SK-N-DZ (cell line): Measurements from ENCODE around the gene ADSS1.

Source experiments
- DNase-seq: peaks from one replicate; pipeline ENCODE4 v3.0.0-alpha.2; 2015; ENCODE audit warnings: low spot score

ADSS1 gene

GRCh38 chr14:104781271-104782077, 57.4 kb downstream of the ADSS1 start:
- no peak for DNase-seq

- DNase-seq: no peak
Observed at GRCh38 chr14:104782086-104782807, 58.2 kb downstream of the ADSS1 start.

DNA sequence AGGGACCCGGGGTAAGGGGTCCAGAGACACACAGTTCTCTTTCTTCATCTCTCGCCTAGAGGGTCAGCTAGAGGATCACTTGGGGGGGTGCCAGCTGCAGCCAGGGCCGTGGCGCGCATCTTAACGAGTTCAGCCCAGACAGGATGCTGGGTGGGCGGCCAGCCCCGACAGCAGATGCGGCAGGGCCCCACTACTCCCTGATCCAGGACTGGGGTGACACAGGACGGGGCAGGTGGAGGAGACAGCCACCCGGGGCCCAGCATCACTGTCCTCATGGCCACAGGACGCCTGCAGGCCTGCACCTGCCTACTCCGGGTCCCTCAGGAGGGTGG, 58.7 kb downstream of the ADSS1 start:
- DNase-seq: no peak

DNA sequence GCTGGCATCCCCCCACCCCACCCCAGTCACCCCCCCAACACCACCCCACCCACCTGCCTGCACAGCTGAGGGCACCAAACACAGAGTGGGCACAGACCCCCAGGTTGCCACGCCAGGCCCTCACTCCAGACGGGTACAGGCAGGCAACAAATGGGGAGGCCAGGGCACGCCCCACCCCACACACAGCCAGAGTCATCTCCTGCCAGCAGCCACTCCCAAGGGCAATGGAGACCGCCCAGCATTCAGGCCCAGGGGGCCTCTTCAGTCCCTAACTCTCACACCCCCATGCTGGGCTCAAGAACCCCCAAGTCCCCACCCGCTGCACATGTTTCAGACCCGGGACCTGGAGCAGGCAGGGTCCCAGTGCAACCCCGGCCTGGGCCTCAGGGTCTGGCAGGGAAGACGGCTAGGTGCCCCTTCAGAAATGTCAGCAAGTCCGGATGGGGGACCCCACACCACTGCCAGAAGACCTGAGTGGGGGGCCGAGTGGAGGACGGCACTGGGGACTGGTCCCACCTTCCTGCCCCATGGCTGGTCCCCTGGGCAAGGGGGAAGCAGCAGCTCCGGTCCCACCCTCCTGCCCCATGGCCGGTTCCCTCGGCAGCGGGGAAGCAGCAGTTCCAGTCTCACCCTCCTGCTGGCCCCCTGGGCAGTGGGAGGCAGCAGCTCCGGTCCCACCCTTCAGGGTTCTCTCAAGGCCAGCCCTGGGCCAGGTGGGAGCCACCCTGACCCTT, 59.6 kb downstream of the ADSS1 start:
- DNase-seq: no peak

- no peak for DNase-seq
Observed at GRCh38 chr14:104784218-104784568, 60.2 kb downstream of the ADSS1 start.

DNA sequence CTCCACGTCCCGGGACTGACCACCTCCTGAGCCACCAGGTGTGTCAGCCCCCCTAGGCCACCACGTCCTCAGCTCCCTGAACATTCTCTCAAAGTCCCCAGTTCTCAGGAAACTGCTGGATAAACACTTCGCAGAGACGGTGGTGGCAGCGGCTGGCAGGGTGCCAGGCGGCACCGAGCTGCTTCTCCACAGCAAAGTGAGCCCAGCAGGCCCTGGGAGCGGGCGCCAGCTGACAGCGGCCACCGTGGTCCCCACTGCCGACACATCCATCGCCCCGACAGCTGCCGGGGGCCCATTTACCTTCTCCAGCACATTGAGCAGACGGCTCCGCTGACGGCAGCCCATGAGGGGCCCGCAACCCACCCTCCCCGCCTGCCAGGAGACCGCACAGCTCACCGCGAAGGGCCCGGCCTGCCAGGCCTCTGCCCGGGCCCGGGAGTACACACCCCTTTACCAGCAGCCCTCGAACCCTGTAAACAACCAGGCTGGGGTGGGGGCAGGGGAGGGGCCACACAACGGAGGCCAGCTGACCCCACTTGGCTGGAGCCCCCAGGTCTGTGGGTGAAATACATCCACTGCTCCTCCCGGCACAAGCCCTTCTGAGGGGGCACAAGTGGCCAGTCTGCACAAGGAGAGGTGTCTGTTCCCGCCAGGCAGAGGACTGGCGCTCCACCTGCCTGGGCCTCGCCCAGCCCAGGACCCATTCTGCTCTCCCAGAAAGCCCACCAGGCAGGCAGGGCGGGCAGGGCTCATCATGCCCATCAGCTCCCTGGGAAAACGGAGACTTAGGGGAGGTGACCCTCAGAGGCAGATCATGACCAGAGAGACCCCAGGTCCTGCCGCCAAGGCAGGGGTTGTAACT, 61.0 kb downstream of the ADSS1 start:
- no peak for DNase-seq

DNA sequence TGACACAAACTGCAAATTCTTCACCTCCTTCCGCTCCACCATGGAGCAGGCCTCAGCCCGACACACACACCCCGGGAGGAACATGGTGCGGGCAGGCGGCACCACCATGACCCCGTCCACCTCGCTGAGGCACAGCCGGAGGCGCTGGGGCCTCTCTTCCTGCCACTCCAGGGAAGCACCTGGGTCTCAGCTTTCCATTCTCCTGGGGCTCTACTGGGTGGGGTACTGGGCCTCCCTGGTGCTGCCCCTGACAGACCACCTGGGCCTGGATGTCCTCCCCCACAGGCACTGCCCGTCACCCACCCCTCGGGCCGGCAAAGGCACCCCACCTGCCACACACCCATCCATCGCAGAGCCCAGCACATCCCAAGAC, 61.7 kb downstream of the ADSS1 start:
- DNase-seq: no peak

GRCh38 chr14:104786091-104786586, 62.1 kb downstream of the ADSS1 start:
- DNase-seq: no peak

GRCh38 chr14:104786726-104787675, 63.0 kb downstream of the ADSS1 start:
- no peak for DNase-seq

DNA sequence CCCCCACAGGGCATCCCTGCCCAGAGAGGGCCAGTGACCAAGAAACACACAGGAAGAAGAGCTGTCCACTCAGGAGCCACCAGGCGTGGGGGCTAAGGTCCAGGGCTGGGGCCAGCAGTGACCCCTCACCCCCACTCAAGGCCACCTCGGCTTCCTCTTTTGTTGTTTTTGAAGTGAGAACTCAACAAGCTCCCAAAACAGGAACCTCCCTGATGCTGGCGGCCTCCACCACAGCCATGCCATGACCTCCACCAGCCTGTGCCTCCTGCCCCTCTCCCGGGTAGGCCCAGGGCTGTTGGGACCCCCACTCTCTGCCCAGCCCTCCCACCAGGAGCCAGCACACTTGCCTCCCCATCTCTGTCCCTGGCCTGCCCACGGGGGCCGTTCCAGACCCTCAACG, 63.7 kb downstream of the ADSS1 start:
- DNase-seq: no peak

- DNase-seq: no peak
Observed at GRCh38 chr14:104788161-104788818, 64.3 kb downstream of the ADSS1 start.

- no peak for DNase-seq
Observed at GRCh38 chr14:104788873-104789663, 65.0 kb downstream of the ADSS1 start.

DNA sequence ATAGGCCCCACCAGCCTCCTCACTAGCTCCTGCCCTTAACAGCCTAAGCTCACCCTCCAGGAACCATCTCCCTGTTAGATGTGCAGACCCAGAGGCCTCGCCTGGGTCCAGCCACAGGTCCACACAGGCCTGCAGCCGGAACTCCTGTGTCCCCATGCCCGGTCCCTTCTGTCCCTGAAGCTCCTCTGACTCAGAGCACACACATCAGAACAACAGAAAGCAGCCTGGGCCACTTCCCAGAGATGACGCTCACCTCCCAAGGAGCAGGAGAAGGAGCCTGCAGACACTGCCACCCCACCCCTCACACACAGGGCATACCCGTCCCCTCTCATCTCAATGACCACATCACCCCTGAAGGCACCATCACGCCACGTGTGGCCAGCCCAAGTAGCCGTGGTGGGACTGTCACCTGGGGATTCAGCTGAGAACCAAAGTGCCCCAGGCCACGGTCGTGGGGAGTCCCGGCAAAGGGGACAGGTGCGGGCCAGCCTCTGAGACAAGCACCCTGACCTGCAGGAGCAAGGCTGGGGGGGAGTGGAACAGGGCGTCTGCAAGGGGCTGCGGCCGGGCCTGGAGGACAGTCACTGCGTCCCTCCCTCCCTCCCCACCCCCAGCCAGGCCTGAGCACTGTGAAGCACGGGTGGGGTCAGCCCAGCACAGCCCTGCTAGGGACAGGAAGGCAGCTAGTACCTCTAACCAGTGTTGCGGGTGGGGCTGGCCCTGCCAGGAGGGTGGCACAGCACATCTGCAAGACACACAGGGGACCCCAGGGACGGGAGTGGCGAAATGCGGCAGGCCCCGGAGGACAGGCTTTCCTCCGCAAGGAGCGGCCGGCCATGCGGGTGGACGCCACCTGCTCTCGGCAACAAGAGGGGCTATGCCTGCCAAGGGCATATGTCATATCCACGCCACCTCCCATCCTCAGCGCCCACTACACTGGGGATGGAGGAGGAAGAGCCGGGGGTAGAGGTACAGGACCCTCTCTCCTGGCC, 66.0 kb downstream of the ADSS1 start:
- no peak for DNase-seq

- no peak for DNase-seq
Observed at GRCh38 chr14:104791425-104791824, 67.4 kb downstream of the ADSS1 start.

GRCh38 chr14:104792101-104792884, 68.3 kb downstream of the ADSS1 start:
- no peak for DNase-seq

DNA sequence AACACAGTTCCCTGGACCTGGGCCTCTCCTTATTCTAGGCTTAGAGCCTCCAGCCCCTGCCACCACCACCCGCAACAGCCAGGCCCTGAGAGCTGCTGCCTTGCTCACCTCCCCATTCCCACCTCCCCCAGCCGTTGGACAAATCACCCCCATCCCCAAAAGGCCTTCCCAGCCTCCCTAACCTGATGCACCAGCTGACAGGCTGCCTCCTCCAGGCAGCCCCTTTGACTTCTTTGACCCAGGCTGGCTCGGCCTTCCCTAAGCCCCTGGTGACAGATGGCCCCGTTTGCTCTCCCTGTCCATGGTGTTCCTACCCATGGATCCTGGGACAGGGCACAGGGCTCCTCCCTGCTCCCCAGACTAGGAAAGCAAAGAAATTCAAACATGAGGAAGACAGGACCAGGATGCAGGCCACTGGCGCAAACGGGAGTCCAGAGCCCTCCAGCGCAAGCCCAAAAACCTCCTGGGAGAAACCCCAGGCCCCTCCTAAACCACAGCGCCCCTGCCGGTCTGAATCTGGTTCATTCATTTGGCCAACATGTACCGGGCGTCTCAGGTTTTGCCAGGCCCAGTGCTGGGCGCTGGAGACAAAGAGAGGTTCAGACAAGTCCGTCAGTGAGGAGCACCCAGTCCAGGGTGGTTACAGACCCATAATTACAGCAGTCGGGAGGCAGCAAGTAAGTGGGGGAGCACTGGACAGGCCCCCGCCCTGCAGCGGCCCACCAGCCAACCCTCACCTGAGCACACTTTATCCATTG, 69.1 kb downstream of the ADSS1 start:
- no peak for DNase-seq

GRCh38 chr14:104793703-104793959, 69.6 kb downstream of the ADSS1 start:
- DNase-seq: no peak
